ENCODE measurements around the gene TENM4.

Gene TENM4

GRCh38 chr11:79147011-79147410 lies 293.8 kb downstream of the TENM4 start:
- no peak for DNase-seq

- DNase-seq = no peak
Measured at GRCh38 chr11:79139900-79140299, 300.9 kb downstream of the TENM4 start.

DNA sequence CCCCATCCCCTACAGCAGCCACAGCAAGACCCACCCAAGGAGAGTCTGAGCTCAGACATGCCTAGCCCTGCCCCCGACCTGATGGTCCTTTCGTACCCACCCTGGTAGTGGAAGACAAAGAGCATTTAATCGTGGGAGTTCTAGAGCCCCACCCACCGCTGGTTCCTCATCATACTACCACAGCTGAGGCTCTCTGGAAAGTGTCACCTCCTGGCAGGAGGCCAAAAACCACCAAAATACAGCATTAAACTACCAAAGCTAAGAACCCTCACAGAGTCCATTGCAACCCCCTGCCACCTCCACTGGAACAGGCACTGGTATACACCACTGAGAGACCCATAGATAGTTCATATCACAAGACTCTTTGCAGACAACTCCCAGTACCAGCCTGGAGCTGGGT lies 311.1 kb downstream of the TENM4 start:
- DNase-seq = no peak

DNA sequence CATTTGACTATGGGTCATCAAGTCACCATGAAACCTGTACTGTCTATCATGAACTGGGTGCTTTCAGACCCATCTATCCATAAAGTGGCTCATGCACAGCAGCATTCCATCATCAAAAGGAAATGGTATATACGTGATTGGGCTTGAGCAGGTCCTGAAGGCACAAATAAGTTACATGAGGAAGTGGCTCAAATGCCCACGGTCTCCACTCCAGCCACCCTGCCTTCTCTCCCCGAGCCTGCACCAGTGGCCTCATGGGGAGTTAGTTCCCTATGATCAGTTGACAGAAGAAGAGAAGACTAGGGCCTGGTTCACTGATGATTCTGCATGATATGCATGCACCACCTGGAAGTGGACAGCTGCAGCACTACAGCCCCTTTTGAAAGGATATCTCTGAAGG lies 312.5 kb downstream of the TENM4 start:
- DNase-seq = no peak

DNA sequence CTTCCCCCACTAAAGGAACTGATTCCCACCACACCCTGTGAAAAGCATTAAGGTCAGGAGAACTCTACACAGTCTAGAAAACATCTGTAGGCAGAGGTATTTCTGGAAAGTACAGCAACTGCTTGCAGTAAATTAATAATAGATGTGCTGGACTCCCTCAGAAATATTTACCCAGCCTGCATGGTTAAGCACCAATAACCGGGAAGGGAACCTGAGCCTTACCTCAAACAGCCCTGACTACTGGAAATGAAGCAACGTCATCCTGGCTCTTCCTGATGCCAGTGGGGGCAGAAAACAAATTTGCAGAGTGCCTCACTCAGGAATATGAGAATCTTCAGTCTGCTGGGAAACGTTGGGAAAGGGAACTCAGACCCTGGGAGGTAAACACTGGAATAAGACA lies 318.1 kb downstream of the TENM4 start:
- no peak for DNase-seq

- DNase-seq = peak in 4 of 56 donors; percentile 16 to 27 (median 24)
Measured at GRCh38 chr11:79121351-79121750, 319.5 kb downstream of the TENM4 start.

DNA sequence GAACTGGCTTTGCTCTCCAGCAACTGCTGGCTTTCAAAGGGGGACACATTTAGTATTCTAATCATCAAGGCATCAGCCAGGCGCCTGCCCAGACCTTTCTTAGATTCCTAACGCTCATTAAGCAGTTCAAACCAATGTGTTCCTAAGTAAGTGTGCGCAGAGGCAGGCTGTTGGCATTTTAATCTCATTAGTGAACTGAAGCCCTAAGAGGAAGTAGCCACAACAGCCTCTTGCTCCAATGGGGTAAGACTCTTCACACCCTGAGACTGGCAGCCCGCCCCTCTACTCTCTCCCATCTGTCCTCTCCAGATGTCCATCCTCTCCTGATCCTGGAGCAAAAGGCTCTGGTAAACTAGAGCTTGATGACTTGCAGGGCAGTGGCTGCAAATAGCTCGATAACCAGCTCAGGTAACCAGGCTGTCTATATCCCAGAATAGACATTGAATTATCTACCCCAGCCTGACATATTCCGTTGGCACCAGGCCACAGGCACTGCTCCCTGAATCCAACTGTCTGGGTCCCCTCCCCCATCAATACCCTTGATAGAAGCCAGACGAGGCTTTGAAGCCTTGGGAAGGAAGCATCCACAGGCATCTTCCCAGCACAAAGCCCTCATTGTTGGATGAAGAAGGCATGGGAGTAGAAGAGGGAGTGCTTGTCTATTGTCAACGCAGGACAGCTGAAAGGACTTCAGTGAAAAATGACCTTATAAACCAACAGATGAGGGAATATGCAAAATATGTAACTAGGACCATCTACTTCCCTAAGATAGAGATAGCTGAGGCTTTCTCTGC lies 321.1 kb downstream of the TENM4 start:
- DNase-seq = peak in 45 of 56 donors; percentile 13 to 79 (median 52)

GRCh38 chr11:79117488-79117887 lies 323.3 kb downstream of the TENM4 start:
- no peak for DNase-seq

DNA sequence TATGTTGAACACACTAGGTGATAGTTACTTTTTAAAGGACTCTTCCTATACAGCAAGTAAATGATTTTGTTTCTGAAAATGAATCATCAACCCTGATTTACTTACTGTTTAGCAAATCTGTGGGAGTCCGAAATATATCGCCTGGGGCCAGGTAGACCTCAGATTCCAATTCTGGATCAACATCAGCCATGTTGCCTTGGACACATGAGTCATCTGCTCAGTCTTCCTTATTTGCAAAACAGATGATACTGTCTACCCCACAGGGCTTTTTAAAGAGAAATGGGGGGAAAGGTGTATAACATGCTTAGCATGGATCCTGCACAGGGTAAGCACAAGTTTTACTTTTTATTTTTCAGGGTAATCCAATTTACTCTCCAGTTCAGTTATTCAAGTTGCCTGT lies 324.2 kb downstream of the TENM4 start:
- no peak for DNase-seq

GRCh38 chr11:79113054-79113690 lies 327.7 kb downstream of the TENM4 start:
- peak in 3 of 56 donors; percentile 4 to 51 (median 12) for DNase-seq

GRCh38 chr11:79110796-79111195 lies 330.0 kb downstream of the TENM4 start:
- no peak for DNase-seq

DNA sequence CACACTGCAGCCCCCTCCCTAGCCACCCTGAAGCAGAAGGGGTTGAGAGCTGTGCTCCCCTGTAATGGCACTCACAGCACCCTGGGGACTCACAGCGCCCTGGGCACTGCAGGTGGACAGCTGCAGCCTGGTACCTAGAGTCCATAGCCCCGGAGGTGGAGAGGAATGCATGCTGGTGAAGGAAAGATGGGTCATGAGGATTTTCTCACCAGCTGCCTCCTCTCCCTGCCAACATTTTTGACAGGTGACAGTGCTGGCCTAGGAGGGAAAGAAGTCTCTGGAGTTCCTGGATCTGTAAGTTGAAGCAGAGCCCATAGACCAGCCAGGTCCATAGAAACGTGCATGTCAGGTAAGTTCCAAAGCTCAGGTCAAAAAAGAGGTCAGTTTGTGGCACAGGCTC lies 330.5 kb downstream of the TENM4 start:
- DNase-seq = no peak

DNA sequence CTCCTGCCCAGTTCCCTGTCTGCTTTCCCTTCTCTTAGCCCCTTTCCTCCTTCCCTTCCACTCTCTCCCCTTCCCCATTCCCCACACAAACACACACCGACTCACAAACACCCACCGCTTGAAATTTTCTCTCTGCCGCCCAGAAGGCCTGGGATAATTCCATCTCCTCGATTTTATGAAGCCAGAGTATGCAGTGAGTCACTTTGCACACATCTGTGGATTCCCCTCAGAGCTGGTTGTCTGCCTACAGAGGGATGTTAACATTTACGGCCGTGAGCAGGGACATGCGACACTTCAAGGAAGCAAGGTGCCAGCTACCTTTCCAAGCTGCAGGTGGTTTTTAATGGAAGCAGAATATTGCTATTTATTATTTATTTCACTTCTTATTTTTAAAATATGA lies 332.0 kb downstream of the TENM4 start:
- DNase-seq = peak in 1 of 56 donors; percentile 21

DNA sequence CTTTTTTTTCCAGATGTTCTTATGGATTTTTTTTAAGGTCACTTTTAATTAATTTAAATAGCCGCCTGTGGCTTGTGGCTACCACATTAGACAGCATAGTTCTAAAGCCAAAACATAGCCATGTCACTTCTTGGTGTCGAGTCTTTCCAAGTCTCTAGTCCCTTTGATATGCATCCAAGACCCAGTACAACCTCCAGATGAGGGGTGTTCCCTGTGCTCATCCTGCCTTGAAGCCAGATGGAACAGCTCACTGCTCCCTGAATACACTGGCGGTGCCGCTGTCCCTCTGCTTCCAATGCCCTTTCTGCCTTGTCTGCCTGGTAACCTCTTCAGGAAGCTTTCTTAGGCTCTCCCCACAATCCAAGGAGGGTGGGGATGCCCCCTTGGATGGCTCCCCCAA lies 338.0 kb downstream of the TENM4 start:
- DNase-seq = no peak

- no peak for DNase-seq
Measured at GRCh38 chr11:79101656-79102055, 339.2 kb downstream of the TENM4 start.

DNA sequence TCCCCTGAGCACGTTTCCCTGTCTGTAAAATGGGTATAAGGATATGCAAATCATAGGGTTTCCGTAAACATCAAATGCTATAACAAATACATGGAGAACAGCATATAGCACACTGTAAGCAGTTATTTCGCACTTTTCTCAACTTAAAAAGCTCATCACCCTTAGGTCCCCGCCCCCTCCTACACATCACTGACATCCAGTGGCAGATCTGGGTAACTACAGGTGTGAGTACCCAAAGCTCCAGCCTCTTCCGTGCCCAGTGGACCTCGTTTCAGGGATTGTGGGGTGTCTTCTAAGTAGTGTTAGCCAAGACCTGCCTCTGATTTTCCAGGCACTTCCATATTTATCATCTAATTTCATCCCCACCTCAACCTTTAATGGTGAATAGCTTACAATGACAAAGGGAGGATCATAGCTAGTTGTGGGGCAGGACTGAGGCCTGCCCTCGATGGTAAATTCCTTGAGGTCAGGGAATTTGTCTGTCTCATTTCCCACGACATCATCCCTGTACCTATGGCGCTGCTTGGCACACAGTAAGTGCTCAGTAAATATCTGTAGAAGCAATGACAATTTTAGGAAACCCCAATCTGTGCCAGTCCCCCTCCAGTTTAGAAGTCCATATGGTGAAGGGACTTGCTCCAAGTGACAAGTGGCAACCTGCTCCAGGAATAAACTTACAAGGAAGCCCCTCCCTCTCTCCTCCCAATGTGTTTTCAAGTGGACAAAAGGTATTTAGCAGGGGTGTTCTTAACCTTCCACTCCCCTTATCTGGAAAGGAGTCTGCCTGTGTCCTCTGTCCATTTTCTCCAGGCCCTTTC lies 340.5 kb downstream of the TENM4 start:
- peak in 6 of 56 donors; percentile 9 to 38 (median 14) for DNase-seq

- no peak for DNase-seq
Measured at GRCh38 chr11:79098146-79098545, 342.7 kb downstream of the TENM4 start.

DNA sequence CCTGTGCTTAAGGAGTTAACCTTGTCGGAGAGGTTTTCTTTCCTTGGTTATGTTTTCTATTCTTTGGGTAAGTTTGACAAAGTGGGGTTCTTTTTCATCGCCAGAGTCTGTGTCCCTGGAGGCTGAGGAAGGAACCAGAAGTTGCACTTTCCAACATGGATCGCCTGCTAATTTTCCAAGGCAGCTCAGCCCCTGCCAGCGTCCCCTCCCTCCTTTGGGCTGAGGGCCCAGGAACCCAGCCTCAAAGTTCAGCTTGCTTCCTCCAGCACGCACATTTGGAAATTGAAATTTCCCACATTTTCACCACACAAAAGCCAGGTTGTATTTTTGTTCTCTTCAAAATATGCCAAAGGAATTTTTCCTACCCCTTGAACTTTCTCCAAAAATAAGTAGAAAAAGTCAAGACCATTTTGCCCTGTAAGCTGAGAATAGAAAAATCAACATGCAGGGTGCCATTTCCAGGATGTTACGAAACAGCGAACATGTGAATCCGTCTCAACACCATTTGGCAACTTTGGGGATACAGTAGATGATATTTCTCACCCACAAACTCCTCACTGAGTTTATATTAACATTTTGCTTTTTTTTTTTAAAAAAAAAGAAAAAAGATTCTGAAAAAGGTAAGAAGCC lies 343.5 kb downstream of the TENM4 start:
- DNase-seq = no peak

- DNase-seq = no peak
Measured at GRCh38 chr11:79095424-79095823, 345.4 kb downstream of the TENM4 start.

DNA sequence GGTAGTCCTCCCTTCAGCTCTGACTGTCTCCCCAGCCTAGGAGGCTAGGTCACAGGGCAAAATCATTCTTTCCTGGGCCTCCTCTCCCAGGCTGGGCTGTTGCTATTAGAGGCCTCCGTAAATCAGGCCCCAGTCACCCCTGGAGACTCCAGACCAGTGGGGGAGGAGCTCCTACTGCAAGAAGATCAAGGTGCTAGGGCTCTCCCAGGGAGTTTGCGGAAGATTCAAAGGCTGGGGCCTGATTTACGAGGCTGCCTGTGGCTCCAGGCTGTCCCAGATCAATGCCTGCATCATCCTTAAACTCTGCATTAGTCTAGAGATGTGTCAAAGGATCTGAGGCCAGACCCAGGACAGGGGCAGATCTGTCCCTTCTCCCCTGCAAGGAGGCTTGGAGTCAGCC lies 346.2 kb downstream of the TENM4 start:
- DNase-seq = no peak

- DNase-seq = no peak
Measured at GRCh38 chr11:79092791-79093353, 348.0 kb downstream of the TENM4 start.

Data from nucleus accumbens (tissue), 56 donors.